ENCODE results near the gene TMEM250.

DNA sequence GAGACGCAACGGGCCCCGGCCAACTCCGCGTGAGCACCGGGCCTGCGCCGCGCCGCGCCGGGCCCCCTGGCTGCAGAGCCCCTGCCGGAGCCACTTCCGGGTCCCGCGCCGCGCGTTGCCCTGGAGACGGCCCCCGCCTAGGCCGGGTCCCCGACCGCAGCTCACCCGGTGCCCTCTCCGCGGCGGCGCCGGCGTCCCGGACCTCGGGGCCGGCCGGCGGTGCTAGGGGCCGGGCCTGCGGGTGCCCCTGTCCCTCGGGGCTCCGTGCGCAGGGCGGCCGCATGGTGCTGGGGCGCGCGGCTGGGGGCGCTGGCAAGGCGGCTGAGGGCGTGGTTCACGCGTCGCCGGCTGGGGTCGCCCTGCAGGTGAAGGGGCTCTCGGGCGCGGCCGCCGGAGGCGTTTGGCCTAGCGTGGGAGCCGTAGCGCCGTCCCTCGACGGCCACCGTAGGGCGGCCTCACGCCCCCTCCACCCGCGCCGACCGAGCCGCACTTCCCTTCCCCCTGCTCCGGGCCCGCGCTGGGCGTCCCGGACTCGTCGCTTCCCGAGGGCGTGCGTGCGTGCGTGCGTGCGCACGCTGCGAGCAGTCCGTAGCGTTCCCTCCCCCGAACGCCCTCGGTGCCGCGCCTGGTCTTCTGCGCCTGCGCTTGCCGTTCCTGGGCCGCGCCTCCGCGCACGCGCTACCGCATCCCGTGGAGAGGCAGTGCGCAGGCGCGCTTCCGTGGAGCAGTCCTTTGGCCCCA is at the start of gene TMEM250:
- no peak for TF ChIP-seq EZH2 (IDR thresholded peaks at IDR 0.05; ENCODE audit: borderline replicate concordance, low read length)
- TF ChIP-seq, protein P1, sequence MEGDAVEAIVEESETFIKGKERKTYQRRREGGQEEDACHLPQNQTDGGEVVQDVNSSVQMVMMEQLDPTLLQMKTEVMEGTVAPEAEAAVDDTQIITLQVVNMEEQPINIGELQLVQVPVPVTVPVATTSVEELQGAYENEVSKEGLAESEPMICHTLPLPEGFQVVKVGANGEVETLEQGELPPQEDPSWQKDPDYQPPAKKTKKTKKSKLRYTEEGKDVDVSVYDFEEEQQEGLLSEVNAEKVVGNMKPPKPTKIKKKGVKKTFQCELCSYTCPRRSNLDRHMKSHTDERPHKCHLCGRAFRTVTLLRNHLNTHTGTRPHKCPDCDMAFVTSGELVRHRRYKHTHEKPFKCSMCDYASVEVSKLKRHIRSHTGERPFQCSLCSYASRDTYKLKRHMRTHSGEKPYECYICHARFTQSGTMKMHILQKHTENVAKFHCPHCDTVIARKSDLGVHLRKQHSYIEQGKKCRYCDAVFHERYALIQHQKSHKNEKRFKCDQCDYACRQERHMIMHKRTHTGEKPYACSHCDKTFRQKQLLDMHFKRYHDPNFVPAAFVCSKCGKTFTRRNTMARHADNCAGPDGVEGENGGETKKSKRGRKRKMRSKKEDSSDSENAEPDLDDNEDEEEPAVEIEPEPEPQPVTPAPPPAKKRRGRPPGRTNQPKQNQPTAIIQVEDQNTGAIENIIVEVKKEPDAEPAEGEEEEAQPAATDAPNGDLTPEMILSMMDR (conservative IDR thresholded peaks at IDR 0.05 in 1 of 2, IDR thresholded peaks at IDR 0.05 in 1 of 2; ENCODE audit: extremely low read depth in 1 of 2, insufficient read depth in 1 of 2, low read depth in 1 of 2, low read length in 2 of 2): no peak
